ENCODE data around the gene WDR36. TPM values are rescaled to one million over a fixed set of nuclear protein-coding genes. Genes with fewer than 3 reads are reported as not detected.

Gene WDR36
- total and polyA plus RNA-seq, 12 donors, result 6.6 to 86.1 (median 22.7) TPM

DNA sequence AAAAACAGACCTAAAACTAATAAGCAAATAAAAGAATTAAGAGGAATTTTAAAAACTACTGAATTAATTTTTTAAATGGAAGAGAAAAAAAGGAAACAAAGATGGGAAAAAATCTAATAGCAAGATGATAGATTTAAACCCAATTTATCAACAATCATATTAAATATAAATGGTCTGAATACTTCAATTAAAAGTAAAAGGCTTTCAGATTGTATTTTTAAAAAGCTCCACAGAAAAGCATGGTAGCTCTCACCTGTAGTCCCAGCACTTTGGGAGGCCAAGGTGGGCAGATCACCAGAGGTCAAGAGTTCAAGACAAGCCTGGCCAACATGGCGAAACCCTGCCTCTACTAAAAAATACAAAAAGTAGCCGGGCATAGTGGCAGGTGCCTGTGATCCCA, 32.0 kb upstream of the WDR36 start:
- Histone ChIP-seq H3K4me3 (no peak overlapping the region), H3K27ac (no peak overlapping the region), H3K9me3 (replicated peaks in 1 of 3) (no peaks in the 10 kb centered on the region), H3K4me1 (replicated peaks in 1 of 2) (no peaks in the 10 kb centered on the region), H3K27me3 (no peaks in the 10 kb centered on the region), H3K36me3 (replicated peaks in 1 of 2) (no peaks in the 10 kb centered on the region)
- WGBS, 4 donors, result 83 to 93% (median 86%) methylated on average over 2 of the region's 2 CpGs
- no peak for DNase-seq
- TF ChIP-seq, protein P1, sequence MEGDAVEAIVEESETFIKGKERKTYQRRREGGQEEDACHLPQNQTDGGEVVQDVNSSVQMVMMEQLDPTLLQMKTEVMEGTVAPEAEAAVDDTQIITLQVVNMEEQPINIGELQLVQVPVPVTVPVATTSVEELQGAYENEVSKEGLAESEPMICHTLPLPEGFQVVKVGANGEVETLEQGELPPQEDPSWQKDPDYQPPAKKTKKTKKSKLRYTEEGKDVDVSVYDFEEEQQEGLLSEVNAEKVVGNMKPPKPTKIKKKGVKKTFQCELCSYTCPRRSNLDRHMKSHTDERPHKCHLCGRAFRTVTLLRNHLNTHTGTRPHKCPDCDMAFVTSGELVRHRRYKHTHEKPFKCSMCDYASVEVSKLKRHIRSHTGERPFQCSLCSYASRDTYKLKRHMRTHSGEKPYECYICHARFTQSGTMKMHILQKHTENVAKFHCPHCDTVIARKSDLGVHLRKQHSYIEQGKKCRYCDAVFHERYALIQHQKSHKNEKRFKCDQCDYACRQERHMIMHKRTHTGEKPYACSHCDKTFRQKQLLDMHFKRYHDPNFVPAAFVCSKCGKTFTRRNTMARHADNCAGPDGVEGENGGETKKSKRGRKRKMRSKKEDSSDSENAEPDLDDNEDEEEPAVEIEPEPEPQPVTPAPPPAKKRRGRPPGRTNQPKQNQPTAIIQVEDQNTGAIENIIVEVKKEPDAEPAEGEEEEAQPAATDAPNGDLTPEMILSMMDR (IDR thresholded peaks at IDR 0.05), result no peak
- intact Hi-C loops (cut with DNase I), result no loop called here

DNA sequence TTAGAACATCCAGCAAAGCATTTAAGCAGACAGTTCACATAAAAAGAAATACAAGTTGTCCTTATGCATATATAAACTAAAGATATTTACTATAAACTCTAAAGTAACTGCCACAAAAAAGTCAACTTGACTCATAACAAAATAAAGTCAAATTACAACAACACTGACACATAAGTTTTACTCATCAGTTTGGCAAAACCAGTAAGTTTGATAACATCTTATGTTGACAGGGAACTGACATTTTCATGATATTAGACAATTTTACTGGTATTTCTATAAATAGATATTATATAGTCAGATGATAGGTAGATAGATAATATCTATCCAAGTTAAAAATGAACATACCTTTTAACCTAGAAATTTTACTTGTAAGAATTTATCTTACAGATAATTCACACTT, 30.5 kb upstream of the WDR36 start:
- intact Hi-C loops (cut with DNase I), result no loop called here
- H3K36me3 ChIP-seq (replicated peaks in 1 of 2), result no peaks in the 10 kb centered on the region
- no peak for DNase-seq
- H3K4me1 ChIP-seq (replicated peaks in 1 of 2), result no peaks in the 10 kb centered on the region
- no peak for TF ChIP-seq POLR2A (IDR thresholded peaks at IDR 0.05)
- TF ChIP-seq, protein P1 (IDR thresholded peaks at IDR 0.05), result no peak
- no peak overlapping the region for H3K27ac ChIP-seq
- peaks cover 2% of the 10 kb centered on the region for H3K27me3 ChIP-seq
- no peak overlapping the region for H3K4me3 ChIP-seq
- H3K9me3 ChIP-seq (replicated peaks in 1 of 3), result no peaks in the 10 kb centered on the region

DNA sequence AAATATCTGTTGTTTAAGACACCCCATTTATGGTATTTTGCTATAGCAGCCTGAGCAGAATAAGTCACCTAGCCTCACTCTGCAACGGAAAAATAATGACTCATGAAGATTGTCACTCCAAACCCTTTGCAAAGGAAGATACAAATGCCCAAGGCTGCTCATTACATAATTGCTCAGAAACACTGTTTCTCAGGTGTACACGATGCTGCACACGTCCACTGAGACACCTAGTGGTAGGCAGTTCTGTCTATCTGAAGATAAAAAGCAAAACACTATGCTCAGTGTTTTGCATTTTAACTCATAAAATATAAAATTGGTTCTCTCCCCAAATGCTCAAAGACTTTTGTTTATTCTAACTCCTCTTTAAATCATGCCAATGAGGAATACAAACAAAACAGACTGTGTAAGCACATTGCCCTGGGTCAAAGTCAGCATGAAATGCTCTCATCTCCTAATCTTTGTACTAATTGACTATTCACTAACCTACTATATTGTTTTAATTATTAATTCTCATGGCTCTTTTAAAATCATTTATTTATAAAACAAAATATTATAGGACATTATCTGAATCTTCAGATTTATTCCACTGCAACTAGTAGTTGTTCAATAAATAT, 28.3 kb upstream of the WDR36 start:
- Histone ChIP-seq H3K27me3 (peaks cover 10% of the 10 kb centered on the region), H3K4me1 (replicated peaks in 1 of 2) (no peaks in the 10 kb centered on the region), H3K36me3 (replicated peaks in 1 of 2) (no peaks in the 10 kb centered on the region), H3K9me3 (replicated peaks in 1 of 3) (no peaks in the 10 kb centered on the region), H3K4me3 (no peak overlapping the region), H3K27ac (no peak overlapping the region)
- DNase-seq, result no peak
- TF ChIP-seq, protein P1 (IDR thresholded peaks at IDR 0.05), result peak in 3 of 6 experiments; percentile 11 to 26 (median 24)
- TF ChIP-seq POLR2A (IDR thresholded peaks at IDR 0.05), result no peak
- intact Hi-C loops (cut with DNase I), result no loop called here
- 22 to 32% (median 26%) methylated on average over 3 of the region's 3 CpGs for WGBS, 4 donors

DNA sequence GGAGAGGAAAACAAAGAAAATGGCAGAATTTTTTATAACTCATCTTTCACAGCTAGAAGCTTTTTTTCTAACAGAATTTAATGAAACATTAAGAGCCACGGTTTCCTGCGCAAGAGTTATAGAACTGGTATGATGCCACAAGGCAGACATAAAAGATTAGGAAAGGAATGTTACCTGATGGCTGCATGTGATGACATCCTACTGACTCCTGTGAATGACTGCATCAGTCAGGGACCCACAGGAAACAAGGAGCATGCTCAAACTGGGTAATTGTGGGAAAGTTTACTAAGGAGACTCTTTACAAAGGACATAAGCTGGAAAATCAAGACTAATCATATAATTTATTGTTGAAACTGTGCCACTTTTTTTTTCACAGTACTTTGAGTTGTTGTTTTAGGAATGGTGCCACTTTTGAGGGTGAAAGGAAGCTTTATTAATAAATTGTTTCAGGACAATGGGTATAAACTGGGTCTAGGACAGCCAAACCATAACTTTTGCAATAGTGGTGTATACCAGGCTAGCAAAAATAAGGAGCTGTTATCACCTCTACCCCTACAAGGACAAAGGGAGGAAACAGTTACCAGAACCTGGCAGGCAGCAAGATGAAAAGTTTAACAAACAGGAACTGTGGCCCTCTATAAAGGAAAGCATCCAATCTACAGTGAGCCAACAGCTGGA, 25.7 kb upstream of the WDR36 start:
- H3K4me3 ChIP-seq, result no peak overlapping the region
- peaks cover 19% of the 10 kb centered on the region for H3K27me3 ChIP-seq
- intact Hi-C loops (cut with DNase I), result no loop called here

More for the DNA sequence above, 25.7 kb upstream of the WDR36 start:
- Histone ChIP-seq H3K27ac (no peak overlapping the region), H3K4me1 (replicated peaks in 1 of 2) (no peaks in the 10 kb centered on the region), H3K36me3 (replicated peaks in 1 of 2) (no peaks in the 10 kb centered on the region), H3K9me3 (replicated peaks in 1 of 3) (no peaks in the 10 kb centered on the region)
- no peak for DNase-seq
- WGBS, 4 donors, result 64 to 85% (median 73%) methylated on average over 2 of the region's 2 CpGs
- TF ChIP-seq, protein P1 (IDR thresholded peaks at IDR 0.05), result no peak
- TF ChIP-seq POLR2A (IDR thresholded peaks at IDR 0.05), result no peak

Measured in adrenal gland (tissue), 12 donors.